Gastroesophageal sphincter (tissue), 3 donors: ENCODE data around the gene ELL.

Source experiments
- CTCF ChIP-seq, 4 experiments: fragments of 200-600 bp in 2 of 4; fragments of 450-650 bp in 2 of 4; sonication (generic) in 1 of 4; IDR thresholded peaks; one replicate each; pipeline ENCODE4 v1.5.1; 2017 to 2019; ENCODE audit warnings: antibody characterized with exemption in 4 of 4, mild to moderate bottlenecking in 2 of 4, moderate library complexity in 2 of 4
- EP300 ChIP-seq: sonication (generic); formaldehyde crosslinking; IDR thresholded peaks from one replicate; pipeline ENCODE4 v1.6.1; 2017; ENCODE audit warnings: antibody characterized with exemption, mild to moderate bottlenecking
- POLR2A ChIP-seq, 2 donors: fragments of 450-650 bp; IDR thresholded peaks; one replicate each; pipeline ENCODE4 v1.6.1; 2017; ENCODE audit warnings: antibody characterized with exemption in 2 of 2, mild to moderate bottlenecking in 2 of 2, moderate library complexity in 1 of 2
- POLR2AphosphoS5 ChIP-seq: sonication (generic); formaldehyde crosslinking; IDR thresholded peaks from one replicate; pipeline ENCODE4 v1.6.1; 2017; ENCODE audit warnings: antibody characterized with exemption

- TF ChIP-seq CTCF (IDR thresholded peaks at IDR 0.05): no peak
- no peak for TF ChIP-seq POLR2A (IDR thresholded peaks at IDR 0.05)
- no peak for TF ChIP-seq POLR2AphosphoS5
- no peak for TF ChIP-seq EP300
These were observed 29.6 kb downstream of the ELL start for GRCh38 chr19:18491995-18492953.
